H7 (cell line): ENCODE data around the gene SLC6A12. TPM values are rescaled to one million over a fixed set of nuclear protein-coding genes. Genes with fewer than 3 reads are reported as not detected.

Source experiments
- DNase-seq: peaks from one replicate; pipeline ENCODE4 v3.0.0; 2012
- H3K27me3 ChIP-seq: 2 replicates; pipeline ENCODE4 v1.6.0; 2011; ENCODE audit warnings: mild to moderate bottlenecking, low read length; ENCODE audit not compliant: control insufficient read depth, insufficient read depth
- H3K36me3 ChIP-seq: replicated peaks from 2 replicates; pipeline ENCODE4 v1.5.1; 2011; ENCODE audit warnings: low read length; ENCODE audit not compliant: control insufficient read depth, insufficient read depth
- H3K4me3 ChIP-seq: 2 replicates; pipeline ENCODE4 v1.5.1; 2011; ENCODE audit warnings: low read depth, mild to moderate bottlenecking, control low read depth, low read length, moderate library complexity; ENCODE audit not compliant: insufficient read depth
- total RNA-seq: library from RNA; depleted of rRNA; stranded (reverse); fragments of >200 nt; shearing (Covaris generic); gene quantifications from 2 replicates; pipeline ENCODE4 v1.2.3, GENCODE V29; 2014

Gene SLC6A12
- total RNA-seq, 1 experiment from 2014 or later = 0.31 TPM

DNA sequence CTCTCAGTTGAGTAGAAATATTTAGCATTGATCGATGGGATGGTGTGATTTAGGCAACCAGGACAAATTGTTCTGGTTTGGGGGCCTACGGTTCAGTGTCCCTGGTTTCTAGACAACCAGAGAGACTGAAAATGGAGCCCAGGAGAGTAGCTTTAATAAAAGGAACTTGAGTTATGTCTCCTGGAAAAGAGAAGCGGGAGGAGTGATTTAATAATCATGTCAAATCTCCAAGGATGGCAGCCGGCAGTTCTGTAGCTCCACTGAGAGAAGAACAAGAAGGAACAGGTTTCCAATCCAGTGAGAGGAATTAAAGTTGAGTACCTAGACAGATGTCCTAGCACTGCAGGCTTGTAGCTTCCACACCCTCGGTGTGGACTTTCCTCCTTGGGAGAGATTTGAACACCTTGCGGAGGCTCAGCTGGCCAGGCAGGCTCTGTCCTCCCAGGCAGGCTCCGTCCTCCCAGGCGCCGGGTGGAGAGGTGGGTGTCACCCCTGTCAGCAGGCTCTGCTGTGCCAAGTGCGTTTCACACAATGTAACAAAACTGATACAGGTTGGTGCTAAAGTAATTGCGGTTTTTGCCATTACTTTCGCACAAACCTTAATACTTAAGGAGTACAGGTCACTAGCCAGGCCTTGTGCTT is 45.9 kb downstream of the SLC6A12 start:
- H3K4me3 ChIP-seq = no peak overlapping the region
- H3K36me3 ChIP-seq = no peaks in the 10 kb centered on the region
- peak; percentile 47 for DNase-seq
- no peaks in the 10 kb centered on the region; the same call in 1 of the 2 replicates for H3K27me3 ChIP-seq

DNA sequence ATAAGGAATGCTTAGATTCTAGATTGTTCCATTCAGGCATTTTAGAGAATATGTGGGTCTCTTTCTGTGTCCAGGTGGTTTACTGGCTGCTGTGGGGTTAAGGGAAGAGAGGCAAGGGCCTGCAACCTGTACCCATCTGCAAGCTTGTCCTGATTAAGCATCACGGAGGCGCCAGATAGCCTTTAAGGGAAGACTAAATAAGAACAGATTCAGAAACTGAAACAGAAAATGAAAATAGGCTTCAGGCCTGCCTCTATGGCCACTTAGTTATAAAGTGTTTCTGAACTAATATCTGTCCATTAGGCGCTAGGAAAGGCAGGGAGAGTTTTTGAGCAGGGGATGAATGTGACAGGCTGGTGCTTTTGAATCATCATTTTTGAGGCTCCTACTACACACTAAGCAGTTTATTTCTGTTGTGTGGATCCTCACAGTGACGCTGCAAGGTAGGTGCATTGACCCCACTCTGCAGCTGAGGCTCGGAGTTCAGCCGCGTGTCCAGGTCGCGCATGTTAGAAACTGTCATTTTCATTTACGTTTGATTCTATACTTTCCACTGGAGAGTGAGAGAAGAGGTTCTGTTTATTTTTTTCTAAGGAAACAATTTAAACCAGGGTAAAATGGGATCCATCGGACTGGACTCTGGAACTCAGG is 47.4 kb downstream of the SLC6A12 start:
- Histone ChIP-seq H3K36me3 (no peaks in the 10 kb centered on the region), H3K27me3 (no peaks in the 10 kb centered on the region; the same call in 1 of the 2 replicates), H3K4me3 (no peak overlapping the region)
- no peak for DNase-seq

GRCh38 chr12:165862-166368 is 48.0 kb downstream of the SLC6A12 start:
- no peak for DNase-seq
- H3K27me3 ChIP-seq = no peaks in the 10 kb centered on the region; the same call in 1 of the 2 replicates
- H3K36me3 ChIP-seq = no peaks in the 10 kb centered on the region
- no peak overlapping the region for H3K4me3 ChIP-seq

- peak; percentile 71 for DNase-seq
- Histone ChIP-seq H3K27me3 (no peaks in the 10 kb centered on the region), H3K4me3 (no peak overlapping the region), H3K36me3 (no peaks in the 10 kb centered on the region)
Observed at GRCh38 chr12:164207-164606, 49.8 kb downstream of the SLC6A12 start.

- H3K27me3 ChIP-seq = no peaks in the 10 kb centered on the region
- H3K4me3 ChIP-seq = no peak overlapping the region
- peak; percentile 39 for DNase-seq
- H3K36me3 ChIP-seq = no peaks in the 10 kb centered on the region
Observed at GRCh38 chr12:163406-163986, 50.5 kb downstream of the SLC6A12 start.

GRCh38 chr12:162467-163307 is 51.3 kb downstream of the SLC6A12 start:
- Histone ChIP-seq H3K27me3 (no peaks in the 10 kb centered on the region), H3K36me3 (no peaks in the 10 kb centered on the region), H3K4me3 (no peak overlapping the region)
- peak; percentile 83 for DNase-seq

GRCh38 chr12:161823-162222 is 52.1 kb downstream of the SLC6A12 start:
- no peaks in the 10 kb centered on the region for H3K27me3 ChIP-seq
- no peak overlapping the region for H3K4me3 ChIP-seq
- no peak for DNase-seq
- no peaks in the 10 kb centered on the region for H3K36me3 ChIP-seq

- no peak overlapping the region for H3K4me3 ChIP-seq
- no peaks in the 10 kb centered on the region for H3K27me3 ChIP-seq
- DNase-seq = no peak
- no peaks in the 10 kb centered on the region for H3K36me3 ChIP-seq
Observed at GRCh38 chr12:160858-161257, 53.1 kb downstream of the SLC6A12 start.

DNA sequence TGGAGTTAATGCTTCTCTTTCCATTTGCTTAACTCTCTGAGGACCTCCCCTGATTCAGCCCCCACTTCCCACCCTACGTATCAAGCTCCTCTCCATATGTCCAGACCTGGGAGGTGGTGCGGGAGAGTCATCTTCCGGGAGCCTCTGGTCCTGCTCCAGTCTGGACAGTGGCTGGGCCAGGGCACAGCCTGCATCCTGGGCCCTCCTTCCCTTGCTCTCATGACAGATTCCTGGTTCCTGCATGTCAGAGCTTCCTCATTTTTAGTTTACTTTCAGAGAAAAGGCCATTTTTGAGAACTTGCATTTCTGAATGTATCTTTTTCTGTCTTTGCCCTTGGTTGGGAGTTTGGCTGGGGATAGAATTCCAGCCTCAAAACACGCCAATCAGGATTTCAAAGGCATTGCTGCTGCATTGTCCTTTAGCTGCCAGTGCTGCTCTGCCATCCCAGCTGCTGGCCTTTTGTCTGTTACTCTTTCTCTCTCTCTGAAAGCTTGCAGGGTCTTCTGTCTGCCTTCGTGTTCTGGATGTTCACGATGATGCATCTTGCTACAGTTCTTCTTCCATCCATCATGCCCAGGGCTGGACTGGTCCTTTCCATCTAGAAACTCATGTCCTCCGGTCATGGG is 54.7 kb downstream of the SLC6A12 start:
- H3K36me3 ChIP-seq = no peaks in the 10 kb centered on the region
- no peak for DNase-seq
- no peak overlapping the region for H3K4me3 ChIP-seq
- no peaks in the 10 kb centered on the region for H3K27me3 ChIP-seq

GRCh38 chr12:157644-158043 is 56.3 kb downstream of the SLC6A12 start:
- no peak for DNase-seq
- Histone ChIP-seq H3K4me3 (no peak overlapping the region), H3K36me3 (no peaks in the 10 kb centered on the region), H3K27me3 (no peaks in the 10 kb centered on the region)

DNA sequence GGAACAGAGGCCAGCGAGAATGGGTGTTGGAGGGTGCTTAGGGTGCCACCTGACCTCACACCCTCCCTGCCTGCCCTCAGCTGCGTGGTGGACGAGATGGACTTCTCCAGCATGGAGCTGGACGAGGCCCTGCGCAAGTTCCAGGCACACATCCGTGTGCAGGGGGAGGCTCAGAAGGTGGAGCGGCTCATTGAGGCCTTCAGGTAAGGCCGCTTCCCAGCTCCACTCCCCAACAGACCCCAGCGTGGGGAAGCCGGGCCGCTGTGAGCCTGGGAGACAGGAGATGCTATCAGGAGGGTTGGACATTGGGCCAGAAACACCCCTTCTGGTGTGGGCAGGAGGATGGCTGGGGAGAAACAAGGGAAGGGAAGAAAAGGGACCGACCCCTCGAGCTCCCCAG is 57.0 kb downstream of the SLC6A12 start:
- no peak for DNase-seq
- H3K27me3 ChIP-seq = no peaks in the 10 kb centered on the region
- no peaks in the 10 kb centered on the region for H3K36me3 ChIP-seq
- no peak overlapping the region for H3K4me3 ChIP-seq

DNA sequence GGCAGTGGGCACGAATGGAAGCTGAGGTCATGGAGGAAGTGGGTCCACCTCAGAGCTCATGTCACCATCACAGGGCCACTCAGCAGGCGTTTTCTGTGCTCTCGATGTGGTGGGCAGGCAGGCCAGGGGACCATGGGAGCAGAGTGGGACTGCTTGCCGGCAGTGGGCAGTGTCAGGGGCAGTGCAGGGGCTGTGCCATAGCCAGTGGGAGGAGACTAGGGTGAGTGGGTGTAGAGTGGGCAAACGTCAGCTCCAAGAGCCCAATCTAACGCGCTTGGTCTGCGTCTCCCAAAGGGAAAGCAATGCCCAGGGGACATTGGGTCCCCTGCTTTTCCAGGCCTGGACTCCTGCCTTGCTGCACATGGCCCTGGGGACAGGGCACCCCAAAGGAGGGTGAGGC is 58.3 kb downstream of the SLC6A12 start:
- no peaks in the 10 kb centered on the region for H3K36me3 ChIP-seq
- no peak for DNase-seq
- no peak overlapping the region for H3K4me3 ChIP-seq
- no peaks in the 10 kb centered on the region for H3K27me3 ChIP-seq

DNA sequence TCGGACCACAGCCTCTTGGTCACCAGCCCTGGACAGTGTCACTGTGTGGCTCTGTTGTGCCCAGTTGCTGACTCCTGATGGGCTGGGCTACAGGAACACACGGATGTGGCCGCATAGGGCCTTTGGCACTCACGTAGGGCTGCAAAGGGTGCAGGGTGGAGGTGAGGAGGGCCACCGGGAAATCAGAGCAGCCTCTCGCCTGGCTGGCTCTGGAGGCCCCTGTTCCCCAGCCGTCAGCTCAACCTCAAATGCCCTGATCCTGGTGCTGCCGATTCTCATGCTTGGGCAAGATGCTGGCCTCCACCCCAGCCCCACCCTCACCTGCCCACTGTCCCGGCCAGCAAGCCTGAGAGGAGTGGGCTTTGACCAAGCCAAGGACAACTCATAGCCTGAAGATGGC is 59.0 kb downstream of the SLC6A12 start:
- DNase-seq = no peak
- no peaks in the 10 kb centered on the region for H3K27me3 ChIP-seq
- H3K36me3 ChIP-seq = no peaks in the 10 kb centered on the region
- no peak overlapping the region for H3K4me3 ChIP-seq

- Histone ChIP-seq H3K36me3 (no peaks in the 10 kb centered on the region), H3K4me3 (no peak overlapping the region), H3K27me3 (no peaks in the 10 kb centered on the region)
- no peak for DNase-seq
Observed at GRCh38 chr12:154058-154457, 59.9 kb downstream of the SLC6A12 start.
